ENCODE measurements around the gene ZNF519.

The ZNF519 gene

GRCh38 chr18:14132271-14132700 is at the start of gene ZNF519:
Gene ZNF519, minus strand, starts transcription at chr18:14132435. Its CDS starts 158 bp downstream, at chr18:14132277.
- 0 out of 2 replicates have a peak, but pooled peaks have one; percentile 14 for TF ChIP-seq NFIC (IDR thresholded peaks at IDR 0.05)
- peak; percentile 44 for TF ChIP-seq TAF1 (IDR thresholded peaks at IDR 0.05; ENCODE audit: low read depth)

DNA sequence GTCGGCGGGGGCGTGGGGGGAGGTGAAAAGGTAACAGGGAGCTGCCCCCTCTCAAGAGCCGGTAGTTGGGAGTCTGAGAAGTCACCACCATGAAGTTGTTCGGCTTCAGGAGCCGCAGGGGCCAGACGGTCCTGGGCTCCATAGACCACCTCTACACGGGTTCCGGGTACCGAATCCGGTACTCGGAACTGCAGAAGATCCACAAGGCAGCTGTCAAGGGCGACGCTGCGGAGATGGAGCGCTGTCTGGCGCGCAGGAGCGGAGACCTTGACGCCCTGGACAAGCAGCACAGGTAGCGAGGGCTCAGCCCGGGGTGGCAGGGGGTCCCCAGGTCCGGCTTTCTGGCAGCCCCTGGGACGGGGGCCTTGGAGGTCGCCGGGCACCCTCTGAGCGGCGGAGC is 47.1 kb upstream of the ZNF519 start:
- TF ChIP-seq NFIC (IDR thresholded peaks at IDR 0.05) (no peak), TCF12 (IDR thresholded peaks at IDR 0.05; ENCODE audit: low read depth) (no peak), FOXM1 (IDR thresholded peaks at IDR 0.05; ENCODE audit: borderline replicate concordance, low read depth) (no peak), RAD21 (IDR thresholded peaks at IDR 0.05; ENCODE audit: low read depth) (no peak), MAX (IDR thresholded peaks at IDR 0.05) (no peak), CEBPB (IDR thresholded peaks at IDR 0.05) (no peak), TAF1 (IDR thresholded peaks at IDR 0.05; ENCODE audit: low read depth) (no peak), CREB1 (IDR thresholded peaks at IDR 0.05; ENCODE audit: low read depth) (no peak), EP300 (IDR thresholded peaks at IDR 0.05; ENCODE audit: borderline replicate concordance) (no peak), EGR1 (IDR thresholded peaks at IDR 0.05) (no peak), YY1 (IDR thresholded peaks at IDR 0.05; ENCODE audit: low read depth) (no peak), ZBTB7A (IDR thresholded peaks at IDR 0.05; ENCODE audit: low read depth) (no peak), TEAD4 (IDR thresholded peaks at IDR 0.05) (no peak)
- TF ChIP-seq, protein P1, sequence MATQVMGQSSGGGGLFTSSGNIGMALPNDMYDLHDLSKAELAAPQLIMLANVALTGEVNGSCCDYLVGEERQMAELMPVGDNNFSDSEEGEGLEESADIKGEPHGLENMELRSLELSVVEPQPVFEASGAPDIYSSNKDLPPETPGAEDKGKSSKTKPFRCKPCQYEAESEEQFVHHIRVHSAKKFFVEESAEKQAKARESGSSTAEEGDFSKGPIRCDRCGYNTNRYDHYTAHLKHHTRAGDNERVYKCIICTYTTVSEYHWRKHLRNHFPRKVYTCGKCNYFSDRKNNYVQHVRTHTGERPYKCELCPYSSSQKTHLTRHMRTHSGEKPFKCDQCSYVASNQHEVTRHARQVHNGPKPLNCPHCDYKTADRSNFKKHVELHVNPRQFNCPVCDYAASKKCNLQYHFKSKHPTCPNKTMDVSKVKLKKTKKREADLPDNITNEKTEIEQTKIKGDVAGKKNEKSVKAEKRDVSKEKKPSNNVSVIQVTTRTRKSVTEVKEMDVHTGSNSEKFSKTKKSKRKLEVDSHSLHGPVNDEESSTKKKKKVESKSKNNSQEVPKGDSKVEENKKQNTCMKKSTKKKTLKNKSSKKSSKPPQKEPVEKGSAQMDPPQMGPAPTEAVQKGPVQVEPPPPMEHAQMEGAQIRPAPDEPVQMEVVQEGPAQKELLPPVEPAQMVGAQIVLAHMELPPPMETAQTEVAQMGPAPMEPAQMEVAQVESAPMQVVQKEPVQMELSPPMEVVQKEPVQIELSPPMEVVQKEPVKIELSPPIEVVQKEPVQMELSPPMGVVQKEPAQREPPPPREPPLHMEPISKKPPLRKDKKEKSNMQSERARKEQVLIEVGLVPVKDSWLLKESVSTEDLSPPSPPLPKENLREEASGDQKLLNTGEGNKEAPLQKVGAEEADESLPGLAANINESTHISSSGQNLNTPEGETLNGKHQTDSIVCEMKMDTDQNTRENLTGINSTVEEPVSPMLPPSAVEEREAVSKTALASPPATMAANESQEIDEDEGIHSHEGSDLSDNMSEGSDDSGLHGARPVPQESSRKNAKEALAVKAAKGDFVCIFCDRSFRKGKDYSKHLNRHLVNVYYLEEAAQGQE (IDR thresholded peaks at IDR 0.05; ENCODE audit: low read depth): no peak
- TF ChIP-seq, protein P2, sequence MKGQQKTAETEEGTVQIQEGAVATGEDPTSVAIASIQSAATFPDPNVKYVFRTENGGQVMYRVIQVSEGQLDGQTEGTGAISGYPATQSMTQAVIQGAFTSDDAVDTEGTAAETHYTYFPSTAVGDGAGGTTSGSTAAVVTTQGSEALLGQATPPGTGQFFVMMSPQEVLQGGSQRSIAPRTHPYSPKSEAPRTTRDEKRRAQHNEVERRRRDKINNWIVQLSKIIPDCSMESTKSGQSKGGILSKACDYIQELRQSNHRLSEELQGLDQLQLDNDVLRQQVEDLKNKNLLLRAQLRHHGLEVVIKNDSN (IDR thresholded peaks at IDR 0.05): no peak

- no peak for TF ChIP-seq CREB1 (IDR thresholded peaks at IDR 0.05; ENCODE audit: low read depth)
- no peak for TF ChIP-seq ZBTB7A (IDR thresholded peaks at IDR 0.05; ENCODE audit: low read depth)
- TF ChIP-seq YY1 (IDR thresholded peaks at IDR 0.05; ENCODE audit: low read depth): no peak
- TF ChIP-seq RAD21 (IDR thresholded peaks at IDR 0.05; ENCODE audit: low read depth): no peak
- no peak for TF ChIP-seq EGR1 (IDR thresholded peaks at IDR 0.05)
- no peak for TF ChIP-seq TAF1 (IDR thresholded peaks at IDR 0.05; ENCODE audit: low read depth)
- no peak for TF ChIP-seq TEAD4 (IDR thresholded peaks at IDR 0.05)
- no peak for TF ChIP-seq NFIC (IDR thresholded peaks at IDR 0.05)
- TF ChIP-seq MAX (IDR thresholded peaks at IDR 0.05): no peak
- no peak for TF ChIP-seq FOXM1 (IDR thresholded peaks at IDR 0.05; ENCODE audit: borderline replicate concordance, low read depth)
- TF ChIP-seq, protein P2 (IDR thresholded peaks at IDR 0.05): no peak
- TF ChIP-seq, protein P1 (IDR thresholded peaks at IDR 0.05; ENCODE audit: low read depth): no peak
- no peak for TF ChIP-seq TCF12 (IDR thresholded peaks at IDR 0.05; ENCODE audit: low read depth)
- no peak for TF ChIP-seq CEBPB (IDR thresholded peaks at IDR 0.05)
- no peak for TF ChIP-seq EP300 (IDR thresholded peaks at IDR 0.05; ENCODE audit: borderline replicate concordance)
These were observed 42.5 kb upstream of the ZNF519 start for GRCh38 chr18:14174706-14175085.

GRCh38 chr18:14144628-14144895 is 12.3 kb upstream of the ZNF519 start:
- TF ChIP-seq YY1 (IDR thresholded peaks at IDR 0.05; ENCODE audit: low read depth): no peak
- TF ChIP-seq, protein P1 (IDR thresholded peaks at IDR 0.05; ENCODE audit: low read depth): no peak

DNA sequence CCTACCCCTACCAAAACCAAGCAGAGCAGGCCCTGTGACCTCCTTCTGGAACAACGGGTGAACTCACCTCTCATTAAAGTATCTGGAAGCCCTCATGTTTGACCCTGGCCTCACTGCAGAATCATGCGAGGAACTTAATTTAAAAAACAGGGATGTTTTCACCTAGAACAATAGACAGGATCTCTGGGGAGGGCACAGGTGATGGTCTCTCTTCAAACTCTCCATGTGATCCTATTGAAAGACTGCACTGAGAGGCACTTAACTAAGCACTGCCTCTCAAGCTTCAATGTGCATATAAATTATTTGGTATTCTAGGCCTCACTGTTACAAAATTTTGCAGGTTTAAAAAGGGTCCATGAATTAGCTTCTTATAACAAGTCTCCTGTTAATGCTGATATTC is 7.5 kb downstream of the ZNF519 start:
- TF ChIP-seq EP300 (IDR thresholded peaks at IDR 0.05; ENCODE audit: borderline replicate concordance) (no peak), TAF1 (IDR thresholded peaks at IDR 0.05; ENCODE audit: low read depth) (no peak), NFIC (IDR thresholded peaks at IDR 0.05) (no peak), TCF12 (IDR thresholded peaks at IDR 0.05; ENCODE audit: low read depth) (no peak), YY1 (IDR thresholded peaks at IDR 0.05; ENCODE audit: low read depth) (no peak)
- TF ChIP-seq, protein P1 (IDR thresholded peaks at IDR 0.05; ENCODE audit: low read depth): no peak
- TF ChIP-seq, protein P2 (IDR thresholded peaks at IDR 0.05): no peak
